ENCODE data around the gene ADAMTSL4.
A peak's percentile ranks its signal among the peaks of the same experiment; 100 is the strongest.
"Not testable (repeated sequence)": the region's sequence is repeated elsewhere in the genome, so short reads cannot be mapped to it uniquely, and the experiment has no call there.

The ADAMTSL4 gene

DNA sequence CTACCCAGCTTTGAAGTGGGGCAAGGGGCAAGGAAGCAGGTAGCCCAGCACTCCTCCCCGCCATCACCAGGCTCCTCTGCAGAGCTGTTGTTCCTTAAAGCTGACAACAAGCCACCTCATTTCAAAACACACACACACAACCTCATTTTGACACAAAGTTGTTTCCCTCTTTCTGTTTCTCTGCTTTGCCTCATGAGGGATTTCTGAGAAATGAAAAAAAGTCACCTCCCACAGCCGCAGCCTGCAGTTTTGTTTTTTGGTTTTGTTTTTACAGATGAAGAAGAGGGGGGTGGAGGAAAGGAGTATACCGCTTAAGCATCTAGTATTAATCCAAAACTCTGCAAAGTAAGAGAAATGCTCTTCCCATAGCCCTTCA is 18.1 kb downstream of the ADAMTSL4 start:
- no peak for DNase-seq (ENCODE audit: low read depth)

DNA sequence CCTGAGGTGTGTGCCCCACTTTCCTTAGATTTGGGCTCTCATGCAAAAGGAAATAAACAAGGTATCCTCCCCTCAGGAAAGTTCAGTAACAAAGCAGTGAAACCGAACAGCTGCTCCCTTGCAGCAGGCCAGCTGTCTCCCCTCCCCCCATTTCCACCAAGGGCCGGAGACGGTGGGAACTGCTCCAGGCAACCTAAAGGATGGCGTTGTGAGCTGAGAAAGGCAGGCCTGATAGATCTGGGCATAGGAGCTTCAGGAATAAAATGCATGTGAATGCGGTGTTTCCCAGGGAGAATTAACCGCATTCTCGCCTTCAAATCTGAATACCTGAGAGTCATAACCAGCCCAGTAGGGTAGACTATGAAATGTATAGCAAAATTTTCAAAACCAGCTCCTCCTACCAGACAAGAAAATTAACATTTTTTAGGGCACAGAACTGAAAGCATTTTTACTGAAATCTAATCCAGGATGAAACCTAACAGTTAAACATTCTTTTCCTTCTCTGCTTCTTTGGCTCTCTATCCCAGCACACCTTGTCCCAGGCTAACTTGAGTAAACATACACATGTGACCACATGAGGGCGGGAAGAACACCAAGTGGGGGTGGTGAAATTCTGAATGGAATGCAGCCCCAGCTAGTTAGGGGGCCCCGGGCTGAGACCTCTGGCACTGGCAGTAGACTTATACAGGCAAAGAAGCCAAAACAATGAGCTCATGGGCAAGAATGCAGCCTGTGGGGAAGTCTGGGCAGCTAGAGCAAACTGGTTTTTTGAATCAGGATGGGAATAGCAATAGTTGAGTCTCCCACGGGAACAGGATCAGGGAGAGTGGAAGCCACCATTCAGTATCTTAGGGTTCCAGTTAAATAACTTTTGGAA is 18.7 kb downstream of the ADAMTSL4 start:
- no peak for DNase-seq (ENCODE audit: low read depth)

- no peak for DNase-seq (ENCODE audit: low read depth)
These were observed 19.4 kb downstream of the ADAMTSL4 start for GRCh38 chr1:150568594-150568966.

DNA sequence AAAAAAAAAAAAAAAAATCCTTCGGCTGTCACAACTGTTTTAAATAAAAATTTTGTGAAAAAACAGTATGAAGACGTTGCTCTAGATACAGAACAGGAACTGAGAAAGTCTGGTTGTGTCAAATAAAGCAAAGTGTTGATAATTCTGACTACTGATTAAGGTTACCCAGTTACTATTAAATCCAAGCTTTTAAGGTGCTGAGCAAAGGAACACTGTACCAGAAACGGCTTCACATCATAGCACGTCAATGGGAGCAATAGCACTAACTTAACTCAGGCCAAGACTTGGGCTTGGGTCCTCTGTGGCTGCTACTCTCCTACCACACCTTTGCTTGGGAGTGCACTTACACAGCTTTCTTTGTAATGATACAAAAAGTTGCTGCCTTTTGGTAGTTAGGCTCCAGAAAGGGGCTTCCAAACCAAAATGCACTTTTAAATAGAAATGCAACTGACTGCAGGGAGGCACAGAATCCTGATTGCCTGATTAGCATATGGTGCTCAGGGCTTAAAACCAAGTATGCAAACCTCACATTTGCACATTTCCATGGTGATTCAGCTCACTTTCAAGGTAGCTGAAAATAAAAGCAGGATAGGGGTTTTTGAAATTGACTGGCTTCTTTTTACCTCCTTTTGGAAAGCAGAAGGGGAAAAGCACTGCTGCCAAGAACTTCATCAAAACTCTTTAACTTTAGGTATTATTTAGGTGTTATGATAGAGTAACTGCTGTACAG is 23.9 kb downstream of the ADAMTSL4 start:
- no peak for DNase-seq (ENCODE audit: low read depth)

DNA sequence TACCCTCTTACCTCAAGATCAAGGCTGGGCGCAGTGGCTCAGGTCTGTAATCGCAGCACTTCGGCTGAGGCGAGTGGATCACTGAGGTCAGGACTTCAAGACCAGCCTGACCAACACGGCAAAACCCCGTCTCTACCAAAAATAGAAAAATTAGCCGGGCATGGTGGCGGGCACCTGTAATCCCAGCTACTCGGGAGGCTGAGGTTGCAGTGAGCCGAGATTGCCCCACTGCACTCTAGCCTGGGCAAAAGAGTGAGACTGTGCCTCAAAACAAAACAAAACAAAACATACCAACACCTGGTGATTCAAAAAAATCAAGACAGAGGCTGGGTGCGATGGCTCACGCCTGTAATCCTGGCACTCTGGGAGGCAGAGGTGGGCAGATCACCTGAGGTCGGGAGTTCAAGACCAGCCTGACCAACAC is 24.5 kb downstream of the ADAMTSL4 start:
- not testable (repeated sequence) for DNase-seq (ENCODE audit: low read depth)

GRCh38 chr1:150574260-150575071 is 25.3 kb downstream of the ADAMTSL4 start:
- DNase-seq (ENCODE audit: low read depth): no peak

DNA sequence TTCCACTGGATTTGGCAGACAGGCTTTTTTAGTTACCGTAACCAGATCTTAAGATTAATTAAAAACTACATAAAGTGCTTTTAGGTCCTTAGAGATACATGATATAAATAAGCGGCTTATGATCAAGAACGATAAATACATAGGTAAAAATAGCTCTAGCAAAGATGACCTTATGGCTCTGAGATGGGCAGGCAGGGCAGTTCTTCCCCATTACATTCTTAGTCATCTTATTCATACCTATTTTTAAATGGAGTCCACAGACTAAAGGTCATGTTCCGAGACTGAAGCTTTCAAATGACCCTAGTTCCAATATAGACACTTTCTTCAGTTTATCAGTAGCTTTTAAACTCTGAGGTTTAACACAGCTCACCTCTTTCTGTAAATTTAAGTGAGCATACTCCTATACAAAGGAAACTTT is 25.9 kb downstream of the ADAMTSL4 start:
- no peak for DNase-seq (ENCODE audit: low read depth)

DNA sequence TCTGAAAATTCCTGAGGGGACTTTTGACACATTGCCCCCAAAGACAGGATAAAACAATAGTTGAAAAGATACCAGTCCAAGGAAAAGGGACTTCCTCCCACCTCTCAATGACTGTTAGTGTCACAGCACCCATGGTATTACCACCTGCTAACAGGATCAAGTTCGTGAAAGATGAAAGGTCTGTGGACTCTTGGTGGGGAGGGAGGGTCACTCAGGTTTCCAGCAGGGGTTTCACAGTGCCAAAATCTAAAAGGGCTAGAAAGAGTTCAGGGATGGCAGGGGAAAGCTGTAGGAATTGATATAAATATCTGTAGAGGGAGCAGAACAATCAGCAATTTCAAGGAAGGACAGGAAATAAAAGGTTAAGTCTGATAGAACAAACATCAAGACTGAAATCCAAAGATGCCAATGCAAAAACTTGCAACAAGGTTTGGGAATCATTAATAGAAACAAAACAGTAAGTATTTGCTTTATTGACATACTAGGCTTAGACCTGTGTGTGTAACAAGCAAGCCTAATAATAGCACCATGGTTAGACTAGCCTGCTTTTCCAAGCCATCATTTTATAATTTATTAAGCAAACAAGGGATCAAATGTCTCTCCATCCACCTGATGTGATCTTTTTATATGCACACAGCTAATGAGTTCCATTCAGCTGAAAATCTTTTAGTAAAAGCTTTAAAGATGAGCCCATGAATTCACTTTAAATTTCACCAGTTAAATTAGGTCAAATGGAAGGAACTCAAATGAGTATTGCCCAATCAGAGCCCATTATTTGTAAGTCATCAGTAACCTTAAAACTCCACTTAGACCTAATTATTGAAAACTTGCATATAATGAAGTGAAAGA is 26.5 kb downstream of the ADAMTSL4 start:
- DNase-seq (ENCODE audit: low read depth): no peak

DNA sequence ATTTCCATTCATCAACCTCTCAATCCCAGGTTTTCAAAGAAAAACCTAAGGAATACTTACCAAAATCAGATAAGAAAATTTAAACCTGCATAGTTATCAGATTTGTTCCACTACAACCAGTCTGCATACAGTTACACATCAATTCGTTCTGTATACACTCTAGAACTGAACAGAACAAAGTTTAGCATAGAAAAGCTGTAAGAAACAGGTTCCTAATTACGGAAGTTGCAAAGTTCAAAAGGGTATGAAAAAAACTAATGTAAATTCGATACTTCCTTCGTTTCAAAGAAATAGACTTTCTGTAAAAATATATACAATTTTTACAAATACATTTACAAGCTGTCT is 27.1 kb downstream of the ADAMTSL4 start:
- no peak for DNase-seq (ENCODE audit: low read depth)

- no peak for DNase-seq (ENCODE audit: low read depth)
These were observed 27.8 kb downstream of the ADAMTSL4 start for GRCh38 chr1:150576794-150577556.

DNA sequence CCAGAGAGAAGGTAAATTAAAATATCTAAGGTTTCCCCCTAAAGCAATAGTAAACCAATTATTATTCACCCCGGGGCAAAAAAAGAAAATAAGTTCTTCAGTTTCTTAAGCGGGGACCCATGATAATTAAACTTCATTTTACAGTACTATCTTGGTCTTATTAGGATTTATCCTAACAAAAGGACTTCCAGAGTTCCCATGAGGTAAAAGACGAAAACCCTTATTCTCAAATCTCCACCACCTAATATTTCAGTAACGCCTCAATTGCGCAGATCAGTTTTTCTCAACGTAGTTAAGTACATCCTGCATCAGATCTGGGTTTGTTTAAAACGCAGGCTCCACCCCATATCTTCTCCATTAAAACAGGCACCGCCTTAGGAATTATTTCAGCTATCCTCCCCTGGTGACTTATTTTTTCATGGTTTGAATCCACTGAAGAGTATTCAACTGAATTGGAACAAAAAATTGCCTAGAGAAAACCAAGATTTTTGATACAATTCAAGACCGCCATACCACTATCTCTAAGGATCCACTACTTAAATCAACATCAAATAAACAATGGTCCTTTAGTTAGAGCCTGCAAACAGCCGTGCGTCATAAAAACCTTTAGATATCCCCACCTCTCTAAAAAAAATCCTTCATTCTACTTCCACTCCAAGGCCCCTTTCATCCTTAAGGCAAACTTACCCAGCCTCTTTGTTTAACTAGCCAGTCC is 28.5 kb downstream of the ADAMTSL4 start:
- DNase-seq (ENCODE audit: low read depth): no peak

DNA sequence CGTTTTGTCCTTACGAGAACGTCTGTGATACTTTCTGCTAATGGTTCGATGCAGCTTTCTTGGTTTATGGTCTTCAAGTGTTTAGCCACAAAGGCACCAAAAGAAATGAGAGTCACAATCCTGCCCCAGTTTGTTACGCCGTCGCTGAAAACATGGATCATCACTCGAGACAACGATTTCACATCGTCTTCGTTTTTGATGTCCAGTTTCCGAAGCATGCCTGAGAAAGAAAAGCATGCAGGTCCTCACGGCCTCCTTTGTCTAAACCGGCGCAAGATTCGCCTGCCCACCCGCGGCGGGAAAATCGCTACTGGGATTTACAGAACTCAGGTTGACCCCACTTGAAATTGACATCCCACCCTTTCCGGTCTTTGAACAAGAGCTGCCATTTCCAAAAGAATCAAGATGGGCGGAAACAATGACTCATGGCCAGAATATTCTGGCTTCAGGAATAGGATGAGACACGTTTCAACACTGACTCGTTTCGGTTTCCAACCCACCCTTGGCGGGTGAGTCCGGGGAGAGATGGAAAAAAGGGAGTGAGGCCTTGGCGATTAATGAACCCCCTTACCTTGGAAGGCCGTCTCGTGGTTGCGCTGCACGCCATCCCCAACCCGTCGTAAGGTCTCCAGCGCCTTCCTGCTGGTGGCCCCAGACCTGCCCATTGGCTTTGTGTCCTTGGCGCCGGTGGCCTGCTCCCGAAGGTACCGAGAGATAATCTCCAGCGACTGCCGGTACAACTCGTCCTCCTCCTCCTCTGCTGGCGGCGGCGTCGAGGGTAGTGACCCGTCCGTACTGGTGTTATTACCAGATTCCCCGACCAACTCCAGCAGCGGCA is 29.3 kb downstream of the ADAMTSL4 start:
- DNase-seq (ENCODE audit: low read depth): no peak

GRCh38 chr1:150579110-150579944 is 30.1 kb downstream of the ADAMTSL4 start, which contains the start of gene MCL1:
TSS of gene MCL1 (minus strand) at chr1:150579610. CDS start at chr1:150579530, 80 bp downstream.
- peak; percentile 83 for DNase-seq (ENCODE audit: low read depth)

GRCh38 chr1:150579945-150580642 is 30.9 kb downstream of the ADAMTSL4 start:
- DNase-seq (ENCODE audit: low read depth): no peak

GRCh38 chr1:150580966-150581365 is 31.8 kb downstream of the ADAMTSL4 start:
- DNase-seq (ENCODE audit: low read depth): not testable (repeated sequence)

DNA sequence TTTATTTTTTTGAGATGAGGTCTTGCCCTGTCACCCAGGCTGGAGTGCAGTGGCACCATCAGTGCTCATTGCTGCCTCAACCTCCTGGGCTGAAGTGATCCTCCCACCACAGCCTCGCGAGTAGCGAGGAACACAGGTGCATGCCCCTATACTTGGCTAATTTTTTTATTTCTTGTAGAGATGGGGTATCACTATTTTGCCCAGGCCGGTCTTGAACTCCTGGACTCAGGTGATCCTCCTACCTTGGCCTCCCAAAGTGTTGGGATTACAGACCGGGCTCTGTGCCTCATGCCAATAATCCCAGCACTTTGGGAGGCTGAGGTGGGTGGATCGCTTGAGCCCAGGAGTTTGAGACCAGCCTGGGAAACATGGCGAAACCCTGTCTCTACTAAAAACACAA is 32.2 kb downstream of the ADAMTSL4 start:
- not testable (repeated sequence) for DNase-seq (ENCODE audit: low read depth)

GRCh38 chr1:150581962-150582361 is 32.8 kb downstream of the ADAMTSL4 start:
- not testable (repeated sequence) for DNase-seq (ENCODE audit: low read depth)

GRCh38 chr1:150582371-150582770 is 33.2 kb downstream of the ADAMTSL4 start:
- DNase-seq (ENCODE audit: low read depth): no peak
